ENCODE data around the gene CYP21A2. TPM values are rescaled to one million over a fixed set of nuclear protein-coding genes. Genes with fewer than 3 reads are reported as not detected.
"Not testable (repeated sequence)": the region's sequence is repeated elsewhere in the genome, so short reads cannot be mapped to it uniquely, and the experiment has no call there.

The CYP21A2 gene
- total RNA-seq, 1 donor from 2014 or later, result 0.64 TPM

GRCh38 chr6:32008616-32009015, 29.6 kb upstream of the CYP21A2 start:
- H3K36me3 Mint-ChIP-seq (ENCODE audit: unreplicated experiment); H3K9me3 Mint-ChIP-seq (ENCODE audit: unreplicated experiment); H3K4me1 Mint-ChIP-seq (ENCODE audit: low read depth, unreplicated experiment); H3K27me3 Mint-ChIP-seq (ENCODE audit: unreplicated experiment); H3K27ac Mint-ChIP-seq (ENCODE audit: unreplicated experiment); DNase-seq; H3K4me3 Mint-ChIP-seq (ENCODE audit: unreplicated experiment): not testable (repeated sequence)

GRCh38 chr6:32009537-32009936, 28.7 kb upstream of the CYP21A2 start:
- H3K27me3 Mint-ChIP-seq (ENCODE audit: unreplicated experiment); DNase-seq; H3K36me3 Mint-ChIP-seq (ENCODE audit: unreplicated experiment); H3K27ac Mint-ChIP-seq (ENCODE audit: unreplicated experiment); H3K4me1 Mint-ChIP-seq (ENCODE audit: low read depth, unreplicated experiment); H3K4me3 Mint-ChIP-seq (ENCODE audit: unreplicated experiment); H3K9me3 Mint-ChIP-seq (ENCODE audit: unreplicated experiment): not testable (repeated sequence)

GRCh38 chr6:32010856-32011530, 27.2 kb upstream of the CYP21A2 start:
- H3K9me3 Mint-ChIP-seq (ENCODE audit: unreplicated experiment); DNase-seq; H3K4me3 Mint-ChIP-seq (ENCODE audit: unreplicated experiment); H3K27ac Mint-ChIP-seq (ENCODE audit: unreplicated experiment); H3K4me1 Mint-ChIP-seq (ENCODE audit: low read depth, unreplicated experiment); H3K36me3 Mint-ChIP-seq (ENCODE audit: unreplicated experiment); H3K27me3 Mint-ChIP-seq (ENCODE audit: unreplicated experiment): not testable (repeated sequence)

GRCh38 chr6:32012941-32013617, 25.1 kb upstream of the CYP21A2 start:
- H3K36me3 Mint-ChIP-seq (ENCODE audit: unreplicated experiment); H3K9me3 Mint-ChIP-seq (ENCODE audit: unreplicated experiment); H3K27ac Mint-ChIP-seq (ENCODE audit: unreplicated experiment); H3K4me3 Mint-ChIP-seq (ENCODE audit: unreplicated experiment); DNase-seq; H3K27me3 Mint-ChIP-seq (ENCODE audit: unreplicated experiment); H3K4me1 Mint-ChIP-seq (ENCODE audit: low read depth, unreplicated experiment): not testable (repeated sequence)

- H3K4me1 Mint-ChIP-seq (ENCODE audit: low read depth, unreplicated experiment); DNase-seq; H3K27ac Mint-ChIP-seq (ENCODE audit: unreplicated experiment): not testable (repeated sequence)
Observed at GRCh38 chr6:32013738-32014137, 24.5 kb upstream of the CYP21A2 start.

GRCh38 chr6:32014547-32014946, 23.7 kb upstream of the CYP21A2 start, which contains the start of gene C4B:
Gene C4B (plus strand): TSS chr6:32014795. CDS start chr6:32014846, 51 bp downstream.
- H3K27ac Mint-ChIP-seq (ENCODE audit: unreplicated experiment); H3K4me3 Mint-ChIP-seq (ENCODE audit: unreplicated experiment); H3K36me3 Mint-ChIP-seq (ENCODE audit: unreplicated experiment); H3K4me1 Mint-ChIP-seq (ENCODE audit: low read depth, unreplicated experiment); H3K9me3 Mint-ChIP-seq (ENCODE audit: unreplicated experiment); H3K27me3 Mint-ChIP-seq (ENCODE audit: unreplicated experiment); DNase-seq: not testable (repeated sequence)

More at GRCh38 chr6:32013738-32014137, 24.5 kb upstream of the CYP21A2 start:
- H3K9me3 Mint-ChIP-seq (ENCODE audit: unreplicated experiment); H3K4me3 Mint-ChIP-seq (ENCODE audit: unreplicated experiment); H3K36me3 Mint-ChIP-seq (ENCODE audit: unreplicated experiment); H3K27me3 Mint-ChIP-seq (ENCODE audit: unreplicated experiment): not testable (repeated sequence)

GRCh38 chr6:32022100-32022499, 16.1 kb upstream of the CYP21A2 start:
- H3K27me3 Mint-ChIP-seq (ENCODE audit: unreplicated experiment); H3K4me3 Mint-ChIP-seq (ENCODE audit: unreplicated experiment); DNase-seq; H3K4me1 Mint-ChIP-seq (ENCODE audit: low read depth, unreplicated experiment); H3K27ac Mint-ChIP-seq (ENCODE audit: unreplicated experiment); H3K9me3 Mint-ChIP-seq (ENCODE audit: unreplicated experiment); H3K36me3 Mint-ChIP-seq (ENCODE audit: unreplicated experiment): not testable (repeated sequence)

GRCh38 chr6:32028631-32029030, 9.6 kb upstream of the CYP21A2 start:
- H3K9me3 Mint-ChIP-seq (ENCODE audit: unreplicated experiment); H3K4me1 Mint-ChIP-seq (ENCODE audit: low read depth, unreplicated experiment); H3K4me3 Mint-ChIP-seq (ENCODE audit: unreplicated experiment); H3K27me3 Mint-ChIP-seq (ENCODE audit: unreplicated experiment); H3K36me3 Mint-ChIP-seq (ENCODE audit: unreplicated experiment); DNase-seq; H3K27ac Mint-ChIP-seq (ENCODE audit: unreplicated experiment): not testable (repeated sequence)

- not testable (repeated sequence) for H3K4me1 Mint-ChIP-seq (ENCODE audit: low read depth, unreplicated experiment); DNase-seq; H3K9me3 Mint-ChIP-seq (ENCODE audit: unreplicated experiment); H3K36me3 Mint-ChIP-seq (ENCODE audit: unreplicated experiment); H3K27ac Mint-ChIP-seq (ENCODE audit: unreplicated experiment); H3K27me3 Mint-ChIP-seq (ENCODE audit: unreplicated experiment); H3K4me3 Mint-ChIP-seq (ENCODE audit: unreplicated experiment)
Observed at GRCh38 chr6:32029553-32029952, 8.7 kb upstream of the CYP21A2 start.

- H3K9me3 Mint-ChIP-seq (ENCODE audit: unreplicated experiment); H3K4me1 Mint-ChIP-seq (ENCODE audit: low read depth, unreplicated experiment); H3K27me3 Mint-ChIP-seq (ENCODE audit: unreplicated experiment); H3K27ac Mint-ChIP-seq (ENCODE audit: unreplicated experiment); H3K36me3 Mint-ChIP-seq (ENCODE audit: unreplicated experiment); H3K4me3 Mint-ChIP-seq (ENCODE audit: unreplicated experiment); DNase-seq: not testable (repeated sequence)
Observed at GRCh38 chr6:32035283-32036013, 2.8 kb upstream of the CYP21A2 start.

- H3K27ac Mint-ChIP-seq (ENCODE audit: unreplicated experiment); H3K4me3 Mint-ChIP-seq (ENCODE audit: unreplicated experiment); H3K9me3 Mint-ChIP-seq (ENCODE audit: unreplicated experiment); H3K27me3 Mint-ChIP-seq (ENCODE audit: unreplicated experiment); H3K36me3 Mint-ChIP-seq (ENCODE audit: unreplicated experiment); H3K4me1 Mint-ChIP-seq (ENCODE audit: low read depth, unreplicated experiment); DNase-seq: not testable (repeated sequence)
Observed at GRCh38 chr6:32037136-32037535, 1.1 kb upstream of the CYP21A2 start.

- H3K36me3 Mint-ChIP-seq (ENCODE audit: unreplicated experiment); H3K9me3 Mint-ChIP-seq (ENCODE audit: unreplicated experiment); H3K27me3 Mint-ChIP-seq (ENCODE audit: unreplicated experiment); H3K4me1 Mint-ChIP-seq (ENCODE audit: low read depth, unreplicated experiment); H3K4me3 Mint-ChIP-seq (ENCODE audit: unreplicated experiment); H3K27ac Mint-ChIP-seq (ENCODE audit: unreplicated experiment): not testable (repeated sequence)
- DNase-seq, result peak; percentile 4
Observed at GRCh38 chr6:32038878-32039277, 663 bp downstream of the CYP21A2 start.
